SK-N-SH (cell line): ENCODE results near the gene IL36G.

Experiments
- CTCF ChIP-seq: fragments of 200-600 bp; sonication (generic); IDR thresholded peaks from 2 replicates; pipeline ENCODE4 v1.6.1; 2017; ENCODE audit warnings: antibody characterized with exemption, mild to moderate bottlenecking, moderate library complexity
- FOXM1 ChIP-seq: IDR thresholded peaks from 2 replicates; pipeline ENCODE4 v1.4.0; 2012; ENCODE audit warnings: low read depth, mild to moderate bottlenecking
- MXI1 ChIP-seq: IDR thresholded peaks from 2 replicates; pipeline ENCODE4 v1.6.1; 2012; ENCODE audit warnings: mild to moderate bottlenecking, low read depth, low read length, improper control_type of control experiment
- POLR2AphosphoS5 ChIP-seq: IDR thresholded peaks from 2 replicates; pipeline ENCODE4 v1.6.1; 2012; ENCODE audit warnings: low read depth, low read length
- RAD21 ChIP-seq: IDR thresholded peaks from 2 replicates; pipeline ENCODE4 v1.6.1; 2012; ENCODE audit warnings: mild to moderate bottlenecking, low read length

GRCh38 chr2:112985090-112985489, 7.3 kb downstream of the IL36G start:
- TF ChIP-seq CTCF (no peak), MXI1 (no peak), FOXM1 (no peak), POLR2AphosphoS5 (no peak), RAD21 (no peak)
